Body of pancreas (tissue), 4 donors: ENCODE results near the gene GSAP.

Experiments
- POLR2A ChIP-seq, 3 donors: fragments of 450-650 bp; IDR thresholded peaks; one replicate each; pipeline ENCODE4 v1.6.1; 2016; ENCODE audit warnings: antibody characterized with exemption in 3 of 3, mild to moderate bottlenecking in 2 of 3
- TF ChIP-seq, protein P1 (sequence below), 7 experiments: fragments of 450-650 bp in 4 of 7; fragments of 200-600 bp in 3 of 7; sonication (generic) in 3 of 7; IDR thresholded peaks; one replicate each; pipeline ENCODE4 v1.5.1; 2016 to 2019; ENCODE audit warnings: antibody characterized with exemption in 7 of 7

DNA sequence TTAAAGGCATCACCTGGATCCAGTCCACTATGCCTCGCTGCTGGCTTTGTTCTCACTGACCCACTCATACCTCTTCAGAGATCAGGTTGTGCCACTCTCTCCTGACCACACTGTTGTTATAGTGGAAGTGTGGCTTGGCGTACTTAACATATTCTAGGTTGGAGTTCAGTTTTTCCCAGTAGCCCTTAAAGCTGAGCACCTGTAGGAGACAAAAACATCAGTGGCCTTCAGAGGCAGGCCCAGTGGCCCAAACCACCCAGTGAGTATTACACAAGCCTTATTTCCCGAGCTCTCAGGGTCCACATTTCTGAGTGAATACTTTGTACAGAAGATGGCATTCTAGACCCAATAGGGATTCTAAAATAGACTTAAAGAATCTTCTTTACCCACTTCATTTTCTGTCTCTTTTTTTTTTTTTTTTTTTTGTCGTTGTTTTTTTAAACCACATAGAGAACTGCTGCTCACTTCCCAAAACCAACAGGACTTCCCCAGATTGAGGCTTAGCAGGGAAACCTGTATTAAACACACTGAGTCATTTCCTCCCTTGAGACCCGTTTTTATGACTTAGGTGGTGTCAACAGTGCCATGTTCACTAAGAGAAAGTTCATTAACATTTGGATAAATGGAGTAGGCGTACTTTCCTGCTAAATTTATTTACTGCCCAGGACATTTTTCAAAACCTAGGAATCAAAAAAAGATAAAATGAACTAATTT, 85.8 kb downstream of the GSAP start:
- no peak for TF ChIP-seq POLR2A (IDR thresholded peaks at IDR 0.05)
- TF ChIP-seq, protein P1, sequence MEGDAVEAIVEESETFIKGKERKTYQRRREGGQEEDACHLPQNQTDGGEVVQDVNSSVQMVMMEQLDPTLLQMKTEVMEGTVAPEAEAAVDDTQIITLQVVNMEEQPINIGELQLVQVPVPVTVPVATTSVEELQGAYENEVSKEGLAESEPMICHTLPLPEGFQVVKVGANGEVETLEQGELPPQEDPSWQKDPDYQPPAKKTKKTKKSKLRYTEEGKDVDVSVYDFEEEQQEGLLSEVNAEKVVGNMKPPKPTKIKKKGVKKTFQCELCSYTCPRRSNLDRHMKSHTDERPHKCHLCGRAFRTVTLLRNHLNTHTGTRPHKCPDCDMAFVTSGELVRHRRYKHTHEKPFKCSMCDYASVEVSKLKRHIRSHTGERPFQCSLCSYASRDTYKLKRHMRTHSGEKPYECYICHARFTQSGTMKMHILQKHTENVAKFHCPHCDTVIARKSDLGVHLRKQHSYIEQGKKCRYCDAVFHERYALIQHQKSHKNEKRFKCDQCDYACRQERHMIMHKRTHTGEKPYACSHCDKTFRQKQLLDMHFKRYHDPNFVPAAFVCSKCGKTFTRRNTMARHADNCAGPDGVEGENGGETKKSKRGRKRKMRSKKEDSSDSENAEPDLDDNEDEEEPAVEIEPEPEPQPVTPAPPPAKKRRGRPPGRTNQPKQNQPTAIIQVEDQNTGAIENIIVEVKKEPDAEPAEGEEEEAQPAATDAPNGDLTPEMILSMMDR (IDR thresholded peaks at IDR 0.05) = no peak
